ENCODE results near the gene SGCA.

DNA sequence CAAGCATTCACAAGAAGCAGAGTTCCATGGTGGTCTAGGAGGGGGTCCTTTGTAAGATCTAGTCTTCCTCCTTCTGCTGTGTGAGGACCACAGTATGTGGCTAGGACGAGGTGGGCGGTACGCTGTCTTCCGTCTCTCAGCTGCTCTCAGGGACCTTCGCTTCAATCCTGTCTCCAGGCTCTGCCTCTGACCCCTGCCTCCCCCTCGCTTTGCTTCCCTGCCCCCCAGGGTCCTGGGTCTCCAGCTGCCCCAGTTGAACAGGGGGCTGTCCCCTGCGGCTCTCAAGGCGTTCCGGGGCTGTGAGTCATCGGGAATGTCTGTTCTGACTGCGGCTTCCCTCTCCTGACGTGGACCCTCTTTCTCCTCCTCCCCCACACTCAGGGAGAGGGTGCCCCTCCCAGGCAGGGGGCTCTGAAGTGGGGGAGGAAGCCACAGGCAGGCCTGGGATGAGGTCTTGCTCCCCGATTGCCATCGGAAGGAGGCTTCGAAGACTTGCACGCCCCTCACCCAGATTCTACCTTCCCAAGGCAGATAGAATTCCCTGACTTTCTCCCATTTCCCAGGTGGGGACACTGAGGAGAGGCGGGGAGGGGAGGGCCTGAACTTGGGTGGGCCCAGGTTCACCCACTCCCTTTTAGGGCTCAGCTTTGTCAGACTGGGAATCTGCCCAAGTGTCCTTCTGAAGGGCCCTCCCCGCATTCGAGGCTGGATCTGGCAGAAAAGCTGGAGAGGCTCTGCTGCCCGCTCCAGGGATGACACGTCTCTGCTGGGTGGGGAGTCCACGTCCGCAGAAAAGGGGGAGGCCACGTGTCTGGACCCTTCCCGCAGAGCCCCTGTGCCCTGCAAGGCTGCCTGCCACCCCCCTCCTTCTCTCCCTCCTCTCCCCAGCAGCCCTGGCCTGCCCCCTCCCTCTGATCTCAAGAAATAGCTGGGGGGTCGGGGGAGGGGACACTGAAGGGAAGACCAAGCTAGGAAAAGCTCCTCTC lies 44.7 kb downstream of the SGCA start:
- TF ChIP-seq EZH2 (IDR thresholded peaks at IDR 0.05; ENCODE audit: low read length, unreplicated experiment) (no peak), EZH2phosphoT487 (IDR thresholded peaks at IDR 0.05; ENCODE audit: borderline replicate concordance, low read length) (no peak)
- TF ChIP-seq, protein P1, sequence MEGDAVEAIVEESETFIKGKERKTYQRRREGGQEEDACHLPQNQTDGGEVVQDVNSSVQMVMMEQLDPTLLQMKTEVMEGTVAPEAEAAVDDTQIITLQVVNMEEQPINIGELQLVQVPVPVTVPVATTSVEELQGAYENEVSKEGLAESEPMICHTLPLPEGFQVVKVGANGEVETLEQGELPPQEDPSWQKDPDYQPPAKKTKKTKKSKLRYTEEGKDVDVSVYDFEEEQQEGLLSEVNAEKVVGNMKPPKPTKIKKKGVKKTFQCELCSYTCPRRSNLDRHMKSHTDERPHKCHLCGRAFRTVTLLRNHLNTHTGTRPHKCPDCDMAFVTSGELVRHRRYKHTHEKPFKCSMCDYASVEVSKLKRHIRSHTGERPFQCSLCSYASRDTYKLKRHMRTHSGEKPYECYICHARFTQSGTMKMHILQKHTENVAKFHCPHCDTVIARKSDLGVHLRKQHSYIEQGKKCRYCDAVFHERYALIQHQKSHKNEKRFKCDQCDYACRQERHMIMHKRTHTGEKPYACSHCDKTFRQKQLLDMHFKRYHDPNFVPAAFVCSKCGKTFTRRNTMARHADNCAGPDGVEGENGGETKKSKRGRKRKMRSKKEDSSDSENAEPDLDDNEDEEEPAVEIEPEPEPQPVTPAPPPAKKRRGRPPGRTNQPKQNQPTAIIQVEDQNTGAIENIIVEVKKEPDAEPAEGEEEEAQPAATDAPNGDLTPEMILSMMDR (conservative IDR thresholded peaks at IDR 0.05; ENCODE audit: low read depth, low read length) = no peak
